Smooth muscle cell (in vitro differentiated cells): ENCODE results near the gene RAB6C. TPM values are rescaled to one million over a fixed set of nuclear protein-coding genes. Genes with fewer than 3 reads are reported as not detected.
"Not testable (repeated sequence)": the region's sequence is repeated elsewhere in the genome, so short reads cannot be mapped to it uniquely, and the experiment has no call there.

ENCODE experiments used
- DNase-seq: peaks from one replicate; lab custom pipeline; 2025; ENCODE audit not compliant: unreplicated experiment; lab: John Stamatoyannopoulos, UW
- H2AFZ ChIP-seq: fragments of 200-600 bp; sonication (generic); 2 replicates; pipeline ENCODE4 v1.6.0; 2016; ENCODE audit warnings: antibody characterized with exemption, low read depth, mild to moderate bottlenecking
- H3F3A ChIP-seq: fragments of 200-600 bp; sonication (generic); 2 replicates; pipeline ENCODE4 v1.6.0; 2017; ENCODE audit warnings: antibody characterized with exemption, low read depth
- H3K27ac ChIP-seq: fragments of 200-600 bp; sonication (generic); 2 replicates; pipeline ENCODE4 v1.5.1; 2016; ENCODE audit warnings: low read depth, mild to moderate bottlenecking
- H3K27me3 ChIP-seq: fragments of 200-600 bp; sonication (generic); 2 replicates; pipeline ENCODE4 v1.6.1; 2016; ENCODE audit warnings: low read depth, mild to moderate bottlenecking
- H3K36me3 ChIP-seq: fragments of 200-600 bp; sonication (generic); 2 replicates; pipeline ENCODE4 v1.5.1; 2016; ENCODE audit warnings: low read depth
- H3K4me1 ChIP-seq: fragments of 200-600 bp; sonication (generic); 2 replicates; pipeline ENCODE4 v1.5.1; 2016; ENCODE audit warnings: low read depth
- H3K4me2 ChIP-seq: fragments of 200-600 bp; sonication (generic); 2 replicates; pipeline ENCODE4 v1.6.0; 2016; ENCODE audit warnings: mild to moderate bottlenecking
- H3K4me3 ChIP-seq: fragments of 200-600 bp; sonication (generic); 2 replicates; pipeline ENCODE4 v1.5.1; 2016; ENCODE audit warnings: mild to moderate bottlenecking
- H3K79me2 ChIP-seq: fragments of 200-600 bp; sonication (generic); 2 replicates; pipeline ENCODE4 v1.6.0; 2016; ENCODE audit warnings: low read depth, mild to moderate bottlenecking
- H3K9ac ChIP-seq: fragments of 200-600 bp; sonication (generic); 2 replicates; pipeline ENCODE4 v1.6.0; 2016; ENCODE audit warnings: low read depth
- H3K9me3 ChIP-seq: fragments of 200-600 bp; sonication (generic); replicated peaks from 2 replicates; pipeline ENCODE4 v1.5.1; 2016; ENCODE audit warnings: low read depth
- H4K20me1 ChIP-seq: fragments of 200-600 bp; sonication (generic); 2 replicates; pipeline ENCODE4 v1.6.0; 2016; ENCODE audit warnings: low read depth
- CTCF ChIP-seq: fragments of 200-600 bp; sonication (generic); IDR thresholded peaks from 2 replicates; pipeline ENCODE4 v1.5.1; 2017; ENCODE audit warnings: borderline replicate concordance, mild to moderate bottlenecking, antibody characterized with exemption; ENCODE audit not compliant: insufficient read depth, poor library complexity, severe bottlenecking
- WGBS: methylation state at CpG from one replicate; pipeline ENCODE4 v1.1.7; 2016; ENCODE audit warnings: low lambda C conversion rate; 5-methylcytosine and 5-hydroxymethylcytosine counted together
- polyA plus RNA-seq: library from polyadenylated mRNA; unstranded; fragments of >200 nt; fragmentation: Nextera tagmentation; extraction: Ambion mirVana; gene quantifications from 2 replicates; pipeline ENCODE4 v1.2.1, GENCODE V29; 2016
- total RNA-seq: library from RNA; depleted of rRNA; stranded (reverse); fragments of >200 nt; gene quantifications from 2 replicates; pipeline ENCODE4 v1.2.3, GENCODE V29; 2014

The RAB6C gene
- total and polyA plus RNA-seq, 2 experiments from 2014 or later: 0.54 TPM; not detected in 1

DNA sequence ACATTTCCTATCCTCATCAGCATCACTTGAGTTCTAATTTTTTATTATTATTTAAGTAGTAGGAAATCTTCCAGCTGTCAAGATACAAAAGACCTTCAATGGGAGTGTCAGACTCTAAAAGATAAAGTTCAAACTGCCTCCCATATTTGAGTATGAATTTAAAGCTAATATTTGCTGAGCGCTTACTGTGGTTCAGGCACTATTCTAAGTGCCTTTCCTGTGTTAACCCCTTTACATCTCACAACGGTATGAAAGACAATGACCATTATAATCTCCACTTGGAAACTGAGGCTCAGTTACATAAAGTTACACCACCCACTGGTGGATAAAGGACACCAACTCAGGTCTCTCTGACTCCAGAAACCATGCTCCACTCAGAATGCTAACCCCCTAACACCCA lies 39.9 kb downstream of the RAB6C start:
- no peaks in the 10 kb centered on the region for H3F3A ChIP-seq
- H3K4me1 ChIP-seq: no peaks in the 10 kb centered on the region
- no peak overlapping the region for H2AFZ ChIP-seq
- no peaks in the 10 kb centered on the region for H3K9me3 ChIP-seq
- H4K20me1 ChIP-seq: no peaks in the 10 kb centered on the region
- no peak overlapping the region for H3K4me2 ChIP-seq
- WGBS: 88% methylated on average over 2 of the region's 2 CpGs
- DNase-seq: no peak
- no peak for TF ChIP-seq CTCF
- no peaks in the 10 kb centered on the region for H3K27me3 ChIP-seq
- H3K4me3 ChIP-seq: no peak overlapping the region
- H3K36me3 ChIP-seq: no peaks in the 10 kb centered on the region
- H3K9ac ChIP-seq: no peak overlapping the region
- H3K27ac ChIP-seq: no peak overlapping the region
- H3K79me2 ChIP-seq: no peaks in the 10 kb centered on the region

- WGBS: 75% methylated on average over 1 of the region's 1 CpG
Observed at GRCh38 chr2:130020069-130020468, 40.6 kb downstream of the RAB6C start.

DNA sequence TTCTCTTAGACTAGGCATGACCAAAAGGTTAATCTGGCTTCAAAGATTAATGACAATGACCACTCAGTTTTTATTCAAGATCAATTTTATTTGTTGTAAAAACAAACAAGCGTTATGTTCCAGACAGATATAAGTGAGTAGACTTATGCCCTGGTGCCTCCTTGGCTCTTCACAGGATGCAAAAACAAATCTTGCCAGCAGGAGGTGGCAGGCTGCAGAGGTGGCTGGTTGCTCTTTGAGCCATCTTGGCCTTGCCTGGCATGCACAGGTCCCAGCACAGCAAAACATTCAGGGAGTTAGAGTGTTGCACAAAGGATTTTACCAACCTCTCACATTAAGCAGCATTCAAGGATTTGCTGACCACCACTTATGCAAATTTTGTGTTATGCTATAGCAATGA lies 46.5 kb downstream of the RAB6C start:
- H3K9me3 ChIP-seq, H2AFZ ChIP-seq, H3K27me3 ChIP-seq, H3K4me2 ChIP-seq, H3K27ac ChIP-seq, H3F3A ChIP-seq, H3K36me3 ChIP-seq, DNase-seq, H3K9ac ChIP-seq, H3K79me2 ChIP-seq, H4K20me1 ChIP-seq, H3K4me1 ChIP-seq, H3K4me3 ChIP-seq: not testable (repeated sequence)
- WGBS: 100% methylated on average over 1 of the region's 1 CpG

More at GRCh38 chr2:130020069-130020468, 40.6 kb downstream of the RAB6C start:
- H3K27me3 ChIP-seq, H3K9ac ChIP-seq, DNase-seq, H2AFZ ChIP-seq, H3K4me1 ChIP-seq, H4K20me1 ChIP-seq, H3K27ac ChIP-seq, H3K36me3 ChIP-seq, H3K4me3 ChIP-seq, H3K4me2 ChIP-seq, H3K9me3 ChIP-seq, H3F3A ChIP-seq, H3K79me2 ChIP-seq: not testable (repeated sequence)

Other genes starting within 250 kb of the RAB6C start
- 9.7 and 13.1 TPM in 2 replicates for gene POTEF, start 149.6 kb downstream of the RAB6C start, total RNA-seq
- gene POTEF, start 149.6 kb downstream of the RAB6C start, polyA plus RNA-seq: 2.8 and 7.3 TPM in 2 replicates
- 7.7 and 16.0 TPM in 2 replicates for gene CCDC74B, start 165.4 kb downstream of the RAB6C start, total RNA-seq
- 13.7 and 14.5 TPM in 2 replicates for gene CCDC74B, start 165.4 kb downstream of the RAB6C start, polyA plus RNA-seq
- gene SMPD4, start 201.9 kb downstream of the RAB6C start, total RNA-seq: 23.5 and 29.8 TPM in 2 replicates
- gene SMPD4, start 201.9 kb downstream of the RAB6C start, polyA plus RNA-seq: 43.2 and 53.6 TPM in 2 replicates
- 134 and 147 TPM in 2 replicates for gene MZT2B, start 202.6 kb downstream of the RAB6C start, total RNA-seq
- 397 and 412 TPM in 2 replicates for gene MZT2B, start 202.6 kb downstream of the RAB6C start, polyA plus RNA-seq
- gene TUBA3E, start 218.8 kb downstream of the RAB6C start, total RNA-seq: not detected in 2 replicates
- gene TUBA3E, start 218.8 kb downstream of the RAB6C start, polyA plus RNA-seq: 0.15 TPM in 1 of 2 replicates, not detected in the other